Activated CD4-positive, alpha-beta T cell treated with anti-CD3 and anti-CD28 coated beads, Interleukin-2, amount 50 U/mL, for 16 hours (primary cell): ENCODE data around the gene TYW1.
"Not testable (repeated sequence)": the region's sequence is repeated elsewhere in the genome, so short reads cannot be mapped to it uniquely, and the experiment has no call there.

Experiments
- DNase-seq: peaks from one replicate; pipeline ENCODE4 v3.0.0-alpha.2; 2020

TYW1 gene

GRCh38 chr7:67135617-67136486, 139.2 kb downstream of the TYW1 start:
- DNase-seq = not testable (repeated sequence)

GRCh38 chr7:67137489-67137888, 140.9 kb downstream of the TYW1 start:
- DNase-seq = not testable (repeated sequence)

GRCh38 chr7:67139876-67140275, 143.2 kb downstream of the TYW1 start:
- DNase-seq = not testable (repeated sequence)

- DNase-seq = not testable (repeated sequence)
Observed at GRCh38 chr7:67141001-67141400, 144.4 kb downstream of the TYW1 start.

- not testable (repeated sequence) for DNase-seq
Observed at GRCh38 chr7:67143091-67143786, 146.6 kb downstream of the TYW1 start.

- not testable (repeated sequence) for DNase-seq
Observed at GRCh38 chr7:67145581-67146193, 149.1 kb downstream of the TYW1 start.

- not testable (repeated sequence) for DNase-seq
Observed at GRCh38 chr7:67149131-67149530, 152.5 kb downstream of the TYW1 start.

- DNase-seq = not testable (repeated sequence)
Observed at GRCh38 chr7:67154374-67154773, 157.7 kb downstream of the TYW1 start.

- not testable (repeated sequence) for DNase-seq
Observed at GRCh38 chr7:67156064-67156463, 159.4 kb downstream of the TYW1 start.

- DNase-seq = not testable (repeated sequence)
Observed at GRCh38 chr7:67163285-67163684, 166.7 kb downstream of the TYW1 start.

GRCh38 chr7:67171151-67171550, 174.5 kb downstream of the TYW1 start:
- DNase-seq = not testable (repeated sequence)

GRCh38 chr7:67176730-67177129, 180.1 kb downstream of the TYW1 start:
- not testable (repeated sequence) for DNase-seq

- DNase-seq = not testable (repeated sequence)
Observed at GRCh38 chr7:67178915-67179688, 182.5 kb downstream of the TYW1 start.

GRCh38 chr7:67182956-67183750, 186.5 kb downstream of the TYW1 start:
- not testable (repeated sequence) for DNase-seq

GRCh38 chr7:67184912-67185659, 188.5 kb downstream of the TYW1 start:
- not testable (repeated sequence) for DNase-seq

GRCh38 chr7:67185660-67186129, 189.1 kb downstream of the TYW1 start:
- DNase-seq = not testable (repeated sequence)

- DNase-seq = not testable (repeated sequence)
Observed at GRCh38 chr7:67189160-67189559, 192.5 kb downstream of the TYW1 start.

- not testable (repeated sequence) for DNase-seq
Observed at GRCh38 chr7:67189801-67190465, 193.3 kb downstream of the TYW1 start.

- DNase-seq = not testable (repeated sequence)
Observed at GRCh38 chr7:67191002-67191720, 194.5 kb downstream of the TYW1 start.
